ENCODE data around the gene HOMEZ.

Gene HOMEZ

DNA sequence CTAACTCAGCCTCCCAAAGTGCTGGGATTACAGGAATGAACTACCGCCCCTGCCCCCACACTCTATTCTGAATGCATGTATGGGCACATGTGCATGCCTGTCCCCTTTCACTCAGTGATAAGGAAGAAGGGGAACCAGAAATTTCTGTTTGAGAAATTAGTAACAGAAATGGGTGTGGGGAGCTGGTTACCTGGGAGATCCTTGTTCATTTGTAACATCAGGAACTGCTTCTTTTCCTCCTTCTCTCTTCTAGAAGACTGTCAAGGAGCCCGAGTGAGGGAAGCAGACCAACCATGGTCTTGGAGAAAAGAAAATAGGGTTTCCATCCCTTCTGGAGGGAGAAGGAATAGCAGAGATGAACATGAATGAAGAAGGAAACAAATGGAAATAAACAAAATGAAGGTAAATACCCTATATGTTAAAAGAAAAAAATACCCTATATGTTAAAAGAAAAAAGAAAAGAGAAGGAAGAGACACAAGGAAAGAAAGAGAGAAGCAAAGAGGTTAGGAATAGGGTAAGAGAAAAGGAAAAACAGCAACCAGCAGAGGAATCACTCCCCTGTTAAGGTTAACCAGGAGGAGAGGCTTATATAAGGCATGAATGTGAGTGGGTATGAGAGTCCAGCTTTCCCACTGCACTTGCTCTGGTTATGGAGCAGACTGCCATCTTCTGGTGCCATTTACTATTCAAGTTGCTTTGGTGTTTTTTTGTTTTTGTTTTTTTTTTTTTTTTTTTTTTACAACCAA lies 13.5 kb upstream of the HOMEZ start:
- H3K4me3 ChIP-seq (ENCODE audit: low read length in 2 of 2) = no peak overlapping the region
- no peaks in the 10 kb centered on the region for H3K27me3 ChIP-seq (ENCODE audit: control insufficient read depth in 2 of 2, insufficient read depth in 2 of 2, low read length in 2 of 2)

DNA sequence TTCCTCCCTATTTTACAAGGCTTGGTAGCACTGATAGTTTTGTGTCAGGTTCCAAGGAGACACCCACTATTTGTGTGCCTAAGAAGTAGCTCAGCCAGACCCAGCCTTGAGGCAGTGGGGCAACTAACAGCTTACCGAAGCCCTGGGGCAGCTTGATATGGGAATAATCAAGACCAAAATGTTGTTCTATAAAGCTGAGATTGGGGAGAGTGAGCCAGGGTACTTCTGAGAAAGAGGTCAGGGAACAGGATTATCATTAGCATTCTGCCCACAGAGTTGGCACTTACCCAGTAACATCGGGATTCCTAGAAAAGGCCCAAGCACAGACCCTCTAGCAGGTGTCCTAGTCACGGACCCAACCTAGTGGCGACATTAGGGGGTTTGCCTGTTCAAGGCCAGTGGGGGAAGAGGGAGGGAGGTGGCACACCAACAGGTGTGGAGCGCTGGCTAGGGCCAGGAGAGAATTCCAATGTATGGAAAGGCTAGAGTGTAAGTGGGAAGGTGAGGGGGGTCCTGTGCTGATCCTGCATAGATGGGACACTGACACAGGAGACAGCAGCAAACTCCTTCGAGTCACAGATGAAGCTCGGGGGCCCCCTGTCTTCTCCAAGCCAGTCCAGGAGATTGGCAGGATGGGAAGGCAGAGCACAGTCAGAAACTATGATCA lies 11.8 kb upstream of the HOMEZ start:
- Histone ChIP-seq H3K27ac (ENCODE audit: low read depth in 2 of 2, low read length in 2 of 2) (no peak overlapping the region), H3K4me1 (ENCODE audit: control insufficient read depth in 2 of 2, insufficient read depth in 2 of 2, low read length in 2 of 2) (peaks cover 18 to 20% of the 10 kb centered on the region in 2 donors), H3K4me3 (ENCODE audit: low read length in 2 of 2) (no peak overlapping the region), H3K27me3 (ENCODE audit: control insufficient read depth in 2 of 2, insufficient read depth in 2 of 2, low read length in 2 of 2) (no peaks in the 10 kb centered on the region), H3K9ac (ENCODE audit: low read depth in 1 of 2, low read length in 2 of 2) (no peak overlapping the region), H3K36me3 (ENCODE audit: control insufficient read depth in 2 of 2, insufficient read depth in 2 of 2, low read length in 2 of 2) (peaks cover 0 to 16% of the 10 kb centered on the region in 2 donors), H3K9me3 (ENCODE audit: control insufficient read depth in 2 of 2, low read length in 2 of 2) (no peaks in the 10 kb centered on the region)

More for the DNA sequence above, 13.5 kb upstream of the HOMEZ start:
- Histone ChIP-seq H3K36me3 (ENCODE audit: control insufficient read depth in 2 of 2, insufficient read depth in 2 of 2, low read length in 2 of 2) (peaks cover 0 to 16% of the 10 kb centered on the region in 2 donors), H3K27ac (ENCODE audit: low read depth in 2 of 2, low read length in 2 of 2) (no peak overlapping the region), H3K4me1 (ENCODE audit: control insufficient read depth in 2 of 2, insufficient read depth in 2 of 2, low read length in 2 of 2) (peaks cover 21 to 25% of the 10 kb centered on the region in 2 donors), H3K9ac (ENCODE audit: low read depth in 1 of 2, low read length in 2 of 2) (no peak overlapping the region), H3K9me3 (ENCODE audit: control insufficient read depth in 2 of 2, low read length in 2 of 2) (no peaks in the 10 kb centered on the region)

DNA sequence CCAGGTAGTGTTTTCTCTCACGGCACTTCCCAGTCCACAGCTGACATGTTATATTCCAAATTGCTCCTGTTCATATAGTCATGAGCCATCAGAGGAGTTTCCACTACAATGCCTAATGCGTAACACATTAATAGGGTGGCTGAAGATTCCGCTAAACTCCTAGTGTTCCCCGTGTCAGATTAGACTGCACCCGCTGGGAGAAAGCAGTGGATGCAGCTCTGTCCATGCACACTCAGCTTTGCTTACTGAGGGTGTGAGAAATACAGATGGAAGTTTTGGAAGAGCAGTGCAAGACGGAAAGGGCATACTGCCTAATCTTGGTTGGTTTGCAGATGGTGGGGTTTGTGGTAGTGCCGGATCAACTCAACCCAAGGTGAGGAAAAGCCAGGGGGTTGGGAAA lies 11.2 kb upstream of the HOMEZ start:
- Histone ChIP-seq H3K4me1 (ENCODE audit: control insufficient read depth in 2 of 2, insufficient read depth in 2 of 2, low read length in 2 of 2) (peaks cover 14 to 16% of the 10 kb centered on the region in 2 donors), H3K27ac (ENCODE audit: low read depth in 2 of 2, low read length in 2 of 2) (no peak overlapping the region), H3K9me3 (ENCODE audit: control insufficient read depth in 2 of 2, low read length in 2 of 2) (no peaks in the 10 kb centered on the region), H3K27me3 (ENCODE audit: control insufficient read depth in 2 of 2, insufficient read depth in 2 of 2, low read length in 2 of 2) (no peaks in the 10 kb centered on the region), H3K4me3 (ENCODE audit: low read length in 2 of 2) (no peak overlapping the region), H3K36me3 (ENCODE audit: control insufficient read depth in 2 of 2, insufficient read depth in 2 of 2, low read length in 2 of 2) (peaks cover 0 to 16% of the 10 kb centered on the region in 2 donors), H3K9ac (ENCODE audit: low read depth in 1 of 2, low read length in 2 of 2) (no peak overlapping the region)

DNA sequence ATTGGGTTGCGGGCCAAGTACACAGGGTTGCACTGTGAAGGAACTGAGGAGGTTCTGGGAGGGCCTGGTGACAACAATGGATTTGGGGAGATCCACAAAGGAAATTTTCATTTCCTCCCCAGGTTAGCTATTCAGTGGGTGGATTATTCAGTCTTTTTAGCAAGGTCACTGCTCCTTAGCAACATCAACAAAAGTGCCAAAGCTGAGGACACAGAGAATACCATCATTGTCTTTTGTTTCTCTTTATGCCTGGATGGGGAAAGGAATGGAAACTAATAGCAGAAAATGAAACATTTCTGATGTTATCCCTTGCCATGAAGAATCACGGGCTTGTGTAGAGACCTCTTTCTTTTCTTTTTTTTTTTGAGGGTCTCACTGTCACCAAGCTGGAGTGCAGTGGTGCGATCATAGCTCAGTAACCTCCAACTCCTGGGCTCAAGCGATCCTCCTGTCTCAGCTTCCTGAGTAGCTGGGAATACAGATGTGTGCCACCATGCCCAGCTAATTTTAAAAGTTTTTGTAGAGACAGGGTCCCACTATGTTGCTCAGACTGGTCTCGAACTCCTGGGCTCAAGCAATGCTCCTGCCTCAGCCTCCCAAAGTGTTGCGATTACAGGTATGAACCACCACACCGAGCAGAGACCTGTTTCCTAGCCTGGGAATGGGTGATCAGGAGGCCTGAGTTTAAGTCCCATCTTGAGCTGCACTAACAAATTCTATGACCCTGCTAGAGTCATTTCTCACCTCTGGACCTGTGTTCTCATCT lies 10.3 kb upstream of the HOMEZ start:
- Histone ChIP-seq H3K4me1 (ENCODE audit: control insufficient read depth in 2 of 2, insufficient read depth in 2 of 2, low read length in 2 of 2) (peaks cover 14 to 16% of the 10 kb centered on the region in 2 donors), H3K27me3 (ENCODE audit: control insufficient read depth in 2 of 2, insufficient read depth in 2 of 2, low read length in 2 of 2) (no peaks in the 10 kb centered on the region), H3K9me3 (ENCODE audit: control insufficient read depth in 2 of 2, low read length in 2 of 2) (no peaks in the 10 kb centered on the region), H3K27ac (ENCODE audit: low read depth in 2 of 2, low read length in 2 of 2) (no peak overlapping the region), H3K9ac (ENCODE audit: low read depth in 1 of 2, low read length in 2 of 2) (no peak overlapping the region), H3K4me3 (ENCODE audit: low read length in 2 of 2) (no peak overlapping the region), H3K36me3 (ENCODE audit: control insufficient read depth in 2 of 2, insufficient read depth in 2 of 2, low read length in 2 of 2) (peaks cover 0 to 16% of the 10 kb centered on the region in 2 donors)

DNA sequence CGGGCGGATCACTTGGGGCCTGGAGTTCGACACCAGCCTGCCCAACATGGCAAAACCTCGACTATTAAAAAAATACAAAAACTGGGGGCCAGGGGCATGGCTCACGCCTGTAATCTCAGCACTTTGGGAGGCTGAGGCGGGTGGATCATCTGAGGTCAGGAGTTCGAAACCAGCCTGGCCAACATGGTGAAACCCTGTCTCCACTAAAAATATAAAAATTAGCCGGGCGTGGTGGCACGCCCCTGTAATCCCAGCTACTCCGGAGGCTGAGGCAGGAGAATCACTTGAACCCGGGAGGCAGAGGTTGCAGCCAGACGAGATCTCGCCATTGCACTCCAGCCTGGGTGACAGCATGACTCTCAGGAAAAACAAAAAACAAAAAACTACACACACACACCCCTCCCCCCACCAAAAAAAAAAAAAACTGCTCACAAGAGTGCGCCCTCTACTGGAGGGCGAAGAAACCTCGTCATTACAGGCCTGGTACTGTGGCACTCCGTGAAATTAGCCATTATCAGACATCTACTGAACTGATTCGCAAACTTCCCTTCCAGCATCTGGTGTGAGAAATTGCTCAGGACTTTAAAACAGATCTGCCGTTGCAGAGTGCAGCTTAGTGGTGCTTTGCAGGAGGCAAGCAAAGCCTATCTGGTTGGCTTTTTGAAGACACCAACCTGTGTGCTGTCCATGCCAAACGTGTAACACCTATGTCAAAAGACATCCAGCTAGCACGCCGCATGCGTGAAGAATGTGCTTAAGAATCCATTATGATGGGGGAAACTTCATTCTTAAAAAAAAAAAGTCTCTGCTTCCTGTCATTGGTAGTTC lies 9.0 kb upstream of the HOMEZ start:
- Histone ChIP-seq H3K4me3 (ENCODE audit: low read length in 2 of 2) (peak overlapping the region in 1 of 2 donors; percentile 14), H3K4me1 (ENCODE audit: control insufficient read depth in 2 of 2, insufficient read depth in 2 of 2, low read length in 2 of 2) (peaks cover 5 to 6% of the 10 kb centered on the region in 2 donors), H3K27me3 (ENCODE audit: control insufficient read depth in 2 of 2, insufficient read depth in 2 of 2, low read length in 2 of 2) (no peaks in the 10 kb centered on the region), H3K36me3 (ENCODE audit: control insufficient read depth in 2 of 2, insufficient read depth in 2 of 2, low read length in 2 of 2) (peaks cover 0 to 16% of the 10 kb centered on the region in 2 donors), H3K27ac (ENCODE audit: low read depth in 2 of 2, low read length in 2 of 2) (no peak overlapping the region), H3K9ac (ENCODE audit: low read depth in 1 of 2, low read length in 2 of 2) (no peak overlapping the region), H3K9me3 (ENCODE audit: control insufficient read depth in 2 of 2, low read length in 2 of 2) (no peaks in the 10 kb centered on the region)

DNA sequence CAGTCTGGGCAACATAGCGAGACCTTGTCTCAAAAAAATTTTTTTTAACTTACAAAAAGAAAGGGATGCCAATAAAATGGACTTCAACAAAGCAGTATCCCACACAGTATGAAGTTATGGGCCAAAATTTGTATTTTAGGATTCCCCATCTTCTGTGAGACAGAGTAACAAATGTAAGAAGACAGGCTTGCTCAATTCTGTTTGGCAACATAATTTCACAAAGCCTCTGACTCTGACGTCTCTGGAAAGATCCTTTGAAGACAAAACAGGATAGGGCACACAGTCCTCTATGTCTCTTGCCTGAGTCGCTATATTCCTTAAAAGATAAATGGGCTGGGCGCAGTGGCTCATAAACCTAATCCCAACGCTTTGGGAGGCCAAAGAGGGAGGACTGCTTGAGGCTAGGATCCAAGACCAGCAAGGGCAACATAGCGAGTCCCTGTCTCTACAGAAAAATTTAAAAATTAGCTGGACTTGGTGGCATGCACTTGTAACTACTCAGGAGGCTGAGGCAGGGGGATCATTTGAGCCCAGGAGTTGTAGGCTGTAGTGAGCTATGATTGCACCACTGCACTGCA lies 1.1 kb upstream of the HOMEZ start:
- no peaks in the 10 kb centered on the region for H3K27me3 ChIP-seq (ENCODE audit: control insufficient read depth in 2 of 2, insufficient read depth in 2 of 2, low read length in 2 of 2)
- H3K9ac ChIP-seq (ENCODE audit: low read depth in 1 of 2, low read length in 2 of 2) = peak overlapping the region; percentile 85 to 94
- H3K4me3 ChIP-seq (ENCODE audit: low read length in 2 of 2) = peak overlapping the region; percentile 76 to 91
- H3K36me3 ChIP-seq (ENCODE audit: control insufficient read depth in 2 of 2, insufficient read depth in 2 of 2, low read length in 2 of 2) = no peaks in the 10 kb centered on the region
- H3K4me1 ChIP-seq (ENCODE audit: control insufficient read depth in 2 of 2, insufficient read depth in 2 of 2, low read length in 2 of 2) = peaks cover 10 to 17% of the 10 kb centered on the region in 2 donors
- H3K27ac ChIP-seq (ENCODE audit: low read depth in 2 of 2, low read length in 2 of 2) = peak overlapping the region; percentile 90 to 96
- H3K9me3 ChIP-seq (ENCODE audit: control insufficient read depth in 2 of 2, low read length in 2 of 2) = no peaks in the 10 kb centered on the region

DNA sequence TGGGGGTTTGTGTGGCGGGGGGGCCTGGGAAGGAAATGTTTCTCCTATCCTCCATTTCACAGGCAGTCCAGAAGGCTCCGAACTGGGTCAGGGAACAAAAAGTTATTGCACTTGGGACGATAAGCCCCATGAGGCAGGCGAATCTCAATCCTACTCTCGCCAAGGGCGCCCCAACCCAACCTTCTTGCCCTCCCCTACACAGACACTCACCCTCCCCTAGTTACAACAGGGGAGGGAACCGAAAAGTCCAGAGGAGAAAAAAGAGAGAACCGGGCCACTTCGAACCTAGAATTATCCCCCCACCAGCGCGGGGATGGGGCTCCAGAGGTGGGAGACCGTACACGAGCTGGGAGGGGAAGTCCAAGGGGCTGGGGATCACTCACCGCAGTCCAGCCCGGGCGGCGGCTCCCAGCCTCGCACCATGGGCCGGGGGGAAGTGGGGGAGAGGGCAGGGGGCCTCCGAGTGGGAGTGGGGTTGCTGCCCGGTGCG lies 357 bp downstream of the HOMEZ start:
- Histone ChIP-seq H3K27ac (ENCODE audit: low read depth in 2 of 2, low read length in 2 of 2) (peak overlapping the region; percentile 86 to 96), H3K9me3 (ENCODE audit: control insufficient read depth in 2 of 2, low read length in 2 of 2) (no peaks in the 10 kb centered on the region), H3K4me3 (ENCODE audit: low read length in 2 of 2) (peak overlapping the region; percentile 76 to 94), H3K27me3 (ENCODE audit: control insufficient read depth in 2 of 2, insufficient read depth in 2 of 2, low read length in 2 of 2) (no peaks in the 10 kb centered on the region), H3K9ac (ENCODE audit: low read depth in 1 of 2, low read length in 2 of 2) (peak overlapping the region; percentile 85 to 92), H3K36me3 (ENCODE audit: control insufficient read depth in 2 of 2, insufficient read depth in 2 of 2, low read length in 2 of 2) (no peaks in the 10 kb centered on the region), H3K4me1 (ENCODE audit: control insufficient read depth in 2 of 2, insufficient read depth in 2 of 2, low read length in 2 of 2) (peaks cover 10 to 17% of the 10 kb centered on the region in 2 donors)

DNA sequence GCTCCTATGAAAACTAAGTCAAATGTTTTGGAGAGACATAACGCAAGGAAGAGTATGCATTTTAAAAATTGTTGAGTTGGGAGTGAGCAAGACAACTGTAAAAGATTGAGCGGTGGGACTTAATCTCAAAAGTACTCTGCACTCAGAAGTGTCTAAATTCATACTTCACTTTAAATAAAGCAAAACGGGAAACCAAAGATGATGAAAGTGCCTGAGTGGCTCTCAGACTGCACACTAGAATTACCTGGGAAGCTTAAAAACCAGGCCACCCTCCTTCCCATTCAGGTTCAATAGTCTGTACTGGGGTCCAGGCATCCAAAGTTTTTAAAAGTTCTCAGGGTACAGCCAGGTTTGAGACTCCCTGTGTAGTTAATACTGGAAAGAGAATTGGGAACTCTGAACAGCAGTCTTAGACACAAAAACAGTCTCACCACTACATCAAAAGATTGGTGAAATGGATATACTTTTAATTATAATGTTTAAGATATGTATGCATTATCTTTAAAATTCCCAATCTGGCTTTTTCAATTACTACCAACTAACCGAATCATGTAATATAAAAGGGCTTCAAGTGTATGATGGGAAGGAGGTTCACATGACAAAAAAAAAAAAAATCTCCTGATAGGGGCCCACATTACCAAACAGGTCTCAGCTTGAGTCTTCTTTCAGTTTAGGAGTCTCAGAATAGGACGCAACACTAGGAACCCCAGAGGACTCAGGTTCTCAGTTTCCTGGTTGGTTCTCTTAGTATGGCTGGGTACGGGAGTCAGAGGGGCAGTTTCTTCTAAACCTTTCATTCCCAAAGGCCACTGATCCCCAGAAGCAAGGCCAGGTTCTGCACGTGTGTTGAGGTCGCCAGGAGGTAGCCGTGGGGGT lies 1.0 kb downstream of the HOMEZ start:
- H3K27ac ChIP-seq (ENCODE audit: low read depth in 2 of 2, low read length in 2 of 2) = peak overlapping the region; percentile 86 to 96
- peaks cover 10 to 17% of the 10 kb centered on the region in 2 donors for H3K4me1 ChIP-seq (ENCODE audit: control insufficient read depth in 2 of 2, insufficient read depth in 2 of 2, low read length in 2 of 2)
- H3K9me3 ChIP-seq (ENCODE audit: control insufficient read depth in 2 of 2, low read length in 2 of 2) = no peaks in the 10 kb centered on the region
- peak overlapping the region; percentile 76 to 94 for H3K4me3 ChIP-seq (ENCODE audit: low read length in 2 of 2)
- no peaks in the 10 kb centered on the region for H3K36me3 ChIP-seq (ENCODE audit: control insufficient read depth in 2 of 2, insufficient read depth in 2 of 2, low read length in 2 of 2)
- H3K9ac ChIP-seq (ENCODE audit: low read depth in 1 of 2, low read length in 2 of 2) = peak overlapping the region; percentile 85 to 92
- no peaks in the 10 kb centered on the region for H3K27me3 ChIP-seq (ENCODE audit: control insufficient read depth in 2 of 2, insufficient read depth in 2 of 2, low read length in 2 of 2)
